Fibroblast of skin of abdomen (primary cell): Measurements from ENCODE around the gene LIG3.
"Not testable (repeated sequence)": the region's sequence is repeated elsewhere in the genome, so short reads cannot be mapped to it uniquely, and the experiment has no call there.

Source experiments
- DNase-seq: peaks from one replicate; pipeline ENCODE4 v3.0.0-alpha.2; 2013

The LIG3 gene

GRCh38 chr17:34999456-34999855, 19.1 kb downstream of the LIG3 start:
- DNase-seq: no peak

DNA sequence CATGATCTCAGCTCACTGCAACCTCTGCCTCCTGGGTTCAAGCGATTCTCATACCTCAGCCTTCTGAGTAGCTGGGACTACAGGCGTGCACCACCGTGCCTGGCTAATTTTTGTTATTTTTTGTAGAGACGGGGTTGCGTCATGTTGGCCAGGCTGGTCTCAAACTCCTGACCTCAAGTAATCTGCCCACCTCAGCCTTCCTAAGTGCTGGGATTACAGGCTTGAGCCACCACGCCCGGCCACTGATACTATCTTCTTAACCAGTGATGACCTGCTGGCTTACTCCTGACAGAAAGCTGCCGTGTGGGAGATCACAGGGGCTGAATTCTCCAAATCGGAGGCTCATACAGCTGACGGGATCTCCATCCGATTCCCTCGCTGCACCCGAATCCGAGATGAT, 20.7 kb downstream of the LIG3 start:
- not testable (repeated sequence) for DNase-seq

GRCh38 chr17:35001549-35001948, 21.2 kb downstream of the LIG3 start:
- no peak for DNase-seq

GRCh38 chr17:35002876-35003551, 22.7 kb downstream of the LIG3 start:
- DNase-seq: no peak

- no peak for DNase-seq
Measured at GRCh38 chr17:35003778-35004177, 23.5 kb downstream of the LIG3 start.

DNA sequence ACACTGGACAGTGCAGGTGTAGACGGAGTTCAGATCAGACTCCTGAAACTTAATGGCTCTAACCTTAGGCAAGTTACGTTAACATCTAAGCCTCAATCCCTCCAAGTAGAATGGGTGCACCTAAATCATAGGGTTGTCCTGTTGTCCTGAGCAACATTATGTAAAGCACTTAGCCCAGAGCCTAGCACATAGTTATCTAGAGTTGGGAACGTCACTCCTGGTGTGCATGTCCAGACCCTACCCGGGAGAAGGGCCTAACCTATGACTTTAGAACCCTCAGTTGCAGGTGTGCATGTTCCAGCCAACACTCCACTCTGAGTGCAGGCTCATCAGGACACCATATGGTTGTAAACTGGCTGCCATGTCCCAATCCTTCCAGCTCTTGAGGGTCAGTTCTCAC, 26.0 kb downstream of the LIG3 start:
- no peak for DNase-seq

DNA sequence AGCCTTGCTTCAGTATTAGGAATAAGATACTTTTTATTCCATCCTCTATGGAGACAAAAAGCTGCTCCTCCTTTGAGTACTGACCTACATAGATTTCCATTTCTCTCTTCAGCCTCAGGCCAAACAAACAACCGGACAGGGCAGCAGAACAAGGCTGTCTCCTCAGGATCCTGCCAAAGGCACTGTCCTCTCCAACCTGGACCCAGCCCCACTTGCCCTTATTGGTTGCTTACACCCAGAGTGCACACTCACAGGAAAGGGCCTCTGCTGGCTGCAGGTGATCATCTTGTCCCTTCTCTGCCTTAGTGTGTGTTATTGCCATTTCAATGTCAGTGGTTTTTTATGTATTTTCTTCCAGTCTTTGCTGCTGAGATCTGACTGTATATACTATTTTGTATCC, 26.6 kb downstream of the LIG3 start:
- DNase-seq: no peak

- DNase-seq: no peak
Measured at GRCh38 chr17:35010093-35010492, 29.8 kb downstream of the LIG3 start.

DNA sequence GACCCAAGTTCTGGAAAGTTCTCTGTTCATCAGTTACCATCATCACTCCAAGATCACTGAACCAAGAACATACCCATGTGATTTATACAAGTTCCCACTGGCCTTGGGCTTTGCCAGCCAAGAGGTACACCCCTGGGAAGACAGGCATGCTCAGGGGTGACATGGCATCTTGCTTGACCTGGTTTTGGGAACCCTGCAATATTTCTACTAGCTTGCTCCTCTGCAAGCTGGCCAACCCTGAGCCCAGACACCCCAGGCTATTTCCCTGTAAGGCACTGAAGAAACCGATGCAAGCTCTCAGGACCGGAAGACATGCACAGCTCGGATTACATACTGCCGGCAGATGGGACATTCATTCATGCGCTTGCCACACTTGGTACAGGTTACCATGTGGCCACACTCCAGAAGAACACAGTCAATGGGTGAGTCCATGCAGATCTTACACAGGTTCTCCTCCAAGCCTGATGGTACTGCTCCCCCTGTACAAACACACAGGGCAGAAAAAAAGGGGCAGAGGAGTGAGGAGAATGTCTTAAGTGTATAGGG, 31.4 kb downstream of the LIG3 start:
- no peak for DNase-seq

- no peak for DNase-seq
Measured at GRCh38 chr17:35016369-35016768, 36.1 kb downstream of the LIG3 start.

DNA sequence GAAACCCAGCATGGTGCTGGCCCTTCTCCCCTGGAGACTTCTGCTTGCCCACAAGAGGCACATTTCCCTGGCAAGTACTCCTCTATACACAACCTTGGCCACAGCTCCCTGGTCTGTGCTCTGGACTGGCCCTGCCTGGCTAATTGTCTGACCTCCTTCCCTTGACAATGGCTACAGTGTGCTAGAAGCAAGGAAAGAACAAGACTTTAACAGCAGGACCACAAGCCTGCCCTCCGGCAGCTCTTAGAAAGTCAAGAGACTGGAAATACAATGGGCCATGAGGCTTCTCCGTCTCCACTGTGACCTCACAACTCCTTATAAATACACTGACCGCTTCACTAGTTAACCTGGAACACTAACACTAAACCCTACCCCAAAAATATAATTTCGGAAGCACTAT, 36.7 kb downstream of the LIG3 start:
- DNase-seq: no peak

- DNase-seq: no peak
Measured at GRCh38 chr17:35018814-35019213, 38.5 kb downstream of the LIG3 start.

DNA sequence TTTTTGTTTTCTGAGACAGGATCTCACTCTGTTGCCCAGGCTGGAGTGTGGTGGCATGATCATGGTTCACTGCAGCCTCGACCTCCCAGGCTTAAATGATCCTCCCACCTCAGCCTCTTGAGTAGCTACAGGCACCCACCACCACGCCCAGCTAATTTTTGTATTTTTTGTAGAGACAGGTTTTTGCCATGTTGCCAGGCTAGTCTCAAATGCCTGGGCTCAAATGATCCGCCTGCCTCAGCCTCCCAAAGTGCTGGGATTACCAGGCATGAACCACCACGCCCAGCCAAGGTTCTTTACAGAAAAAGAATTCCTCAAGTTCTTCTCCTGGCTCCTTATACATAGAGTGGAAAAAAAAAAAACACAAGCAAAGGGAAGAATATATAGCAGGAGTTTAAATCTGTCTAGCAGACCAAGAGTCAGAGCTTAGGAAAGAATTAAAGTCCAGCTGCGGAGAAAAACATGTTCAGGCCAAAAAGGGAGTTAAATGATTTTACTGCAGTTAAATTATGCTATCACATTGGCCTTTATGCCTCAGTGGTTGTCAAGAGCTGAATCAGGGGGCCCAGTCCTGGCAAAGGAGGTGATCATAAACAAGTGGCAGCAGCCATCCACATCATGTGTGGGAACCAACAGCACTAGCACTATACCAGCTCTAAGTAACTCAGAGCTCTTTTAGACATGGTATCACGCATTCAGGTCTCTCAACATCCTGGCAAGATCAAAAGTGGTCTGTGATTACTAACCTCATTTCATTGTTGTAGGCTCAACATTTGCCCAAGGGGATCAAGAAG, 39.3 kb downstream of the LIG3 start:
- DNase-seq: no peak

DNA sequence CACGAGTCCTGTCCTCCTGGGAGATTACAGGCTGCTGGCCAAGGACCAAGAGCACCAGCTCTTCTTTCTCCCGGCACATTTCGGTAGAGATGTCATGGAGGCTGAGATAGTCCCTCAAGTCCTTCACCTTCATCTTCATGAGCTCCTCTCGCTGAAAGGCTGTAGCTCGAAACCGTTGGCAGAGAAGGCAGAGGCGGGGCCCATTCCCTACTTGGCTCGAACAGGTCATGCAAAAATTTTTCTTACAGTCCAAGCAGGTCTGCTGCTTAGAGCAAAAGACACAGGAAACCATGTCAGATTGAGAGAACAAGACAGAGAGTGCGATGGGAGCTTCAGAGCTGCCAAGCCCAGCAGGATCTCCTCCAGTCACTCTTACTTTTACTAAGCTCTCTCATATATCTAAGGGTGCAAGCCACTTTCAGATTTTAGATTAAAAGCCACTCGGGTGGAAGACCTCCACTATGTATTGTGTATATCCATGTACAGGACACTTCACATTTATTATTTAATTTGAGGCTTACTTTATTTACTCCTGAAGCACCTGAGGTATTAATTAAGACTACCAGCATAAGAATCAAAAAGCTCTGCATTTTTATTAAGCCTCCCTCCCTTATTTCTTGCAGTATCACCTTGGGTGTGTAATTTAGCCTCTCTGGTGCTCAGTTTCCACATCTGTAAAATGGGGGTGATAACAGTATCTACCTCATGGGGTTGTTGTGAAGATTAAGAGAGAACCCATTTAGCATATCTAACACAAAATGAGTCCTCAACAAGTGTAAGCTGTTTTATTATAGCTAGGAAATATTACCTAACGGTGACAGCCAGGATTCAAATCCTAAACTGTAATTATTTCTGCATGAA, 41.4 kb downstream of the LIG3 start:
- DNase-seq: no peak

DNA sequence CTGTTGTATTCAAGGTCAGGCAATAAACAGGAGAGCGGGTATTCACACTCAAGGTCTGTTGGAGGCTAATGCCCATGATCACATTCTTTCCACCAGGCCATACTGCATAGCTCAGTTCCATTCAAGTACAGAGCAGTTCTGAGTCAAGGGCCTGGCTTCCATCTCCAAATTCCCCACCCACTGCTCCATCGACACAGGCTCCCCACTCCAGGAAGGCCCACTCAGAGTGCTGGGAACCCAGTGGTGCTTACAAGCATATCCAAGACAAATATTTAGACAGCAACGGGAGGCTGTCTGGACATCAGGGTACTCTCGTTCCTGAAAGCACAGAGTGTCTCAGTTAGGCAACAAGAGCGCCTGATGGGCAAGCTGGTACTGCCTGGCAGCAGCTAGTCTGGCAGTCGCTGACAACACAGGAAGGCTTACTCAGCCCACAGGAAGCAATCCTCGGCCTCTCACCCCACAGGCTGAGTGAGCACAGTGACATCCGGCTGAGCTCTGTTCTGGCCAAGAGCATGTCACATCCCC, 42.3 kb downstream of the LIG3 start:
- DNase-seq: peak; percentile 52

GRCh38 chr17:35023538-35023937, 43.2 kb downstream of the LIG3 start:
- DNase-seq: no peak

DNA sequence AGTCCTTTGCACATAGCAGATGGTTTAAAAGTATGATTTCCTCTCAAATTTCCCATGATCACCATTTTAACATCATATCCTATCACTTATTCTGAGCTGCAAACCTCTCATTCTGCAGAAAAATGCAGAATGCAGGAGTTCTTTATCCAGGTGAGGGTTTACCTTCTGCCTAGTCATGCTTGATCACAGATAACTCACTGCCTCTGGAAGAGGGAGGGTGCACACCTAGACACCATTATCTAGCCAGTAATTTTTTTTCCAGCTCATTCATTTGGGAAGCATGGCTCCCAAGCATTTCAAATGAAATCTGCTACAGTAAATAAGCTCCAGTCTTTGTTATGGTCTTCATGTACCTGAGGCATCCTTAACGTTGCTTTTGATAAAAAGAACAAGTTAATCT, 45.2 kb downstream of the LIG3 start:
- DNase-seq: no peak

DNA sequence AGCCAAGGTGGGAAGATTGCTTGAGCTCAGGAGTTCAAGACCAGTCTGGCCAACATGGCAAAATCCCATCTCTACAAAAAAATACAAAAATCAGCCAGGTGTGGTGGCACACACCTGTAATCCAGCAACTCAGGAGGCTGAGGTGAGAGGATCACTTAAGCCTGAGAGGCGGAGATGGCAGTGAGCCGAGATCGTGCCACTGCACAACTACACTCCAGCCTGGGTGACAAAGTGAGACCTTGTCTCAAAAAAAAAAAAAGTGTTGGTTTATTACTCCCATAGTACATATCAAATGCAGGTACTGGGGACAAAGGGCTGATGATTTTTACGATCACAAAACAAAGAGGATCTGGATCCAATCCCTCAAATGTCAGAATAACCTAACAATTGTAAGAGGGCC, 47.8 kb downstream of the LIG3 start:
- not testable (repeated sequence) for DNase-seq

GRCh38 chr17:35028531-35029262, 48.4 kb downstream of the LIG3 start:
- DNase-seq: no peak

DNA sequence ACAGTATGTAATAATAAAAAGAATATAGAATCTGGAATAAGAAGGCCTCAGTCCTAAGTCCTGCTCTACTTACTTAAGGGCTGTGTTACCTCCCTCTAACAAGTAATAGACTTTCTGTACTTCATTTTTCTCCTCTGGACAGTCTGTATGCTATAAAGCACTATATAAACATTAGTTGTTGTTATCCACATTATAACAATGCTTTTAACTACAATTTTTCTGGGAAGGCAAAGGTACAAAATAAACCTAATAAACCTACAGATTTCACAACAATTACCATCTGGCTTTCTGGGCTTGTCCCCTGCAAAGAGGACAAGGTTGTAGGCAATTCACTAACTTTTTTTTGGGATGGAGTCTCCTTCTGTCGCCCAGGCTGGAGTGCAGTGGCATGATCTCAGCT, 50.5 kb downstream of the LIG3 start:
- DNase-seq: no peak

GRCh38 chr17:35038453-35038852, 58.1 kb downstream of the LIG3 start:
- no peak for DNase-seq

DNA sequence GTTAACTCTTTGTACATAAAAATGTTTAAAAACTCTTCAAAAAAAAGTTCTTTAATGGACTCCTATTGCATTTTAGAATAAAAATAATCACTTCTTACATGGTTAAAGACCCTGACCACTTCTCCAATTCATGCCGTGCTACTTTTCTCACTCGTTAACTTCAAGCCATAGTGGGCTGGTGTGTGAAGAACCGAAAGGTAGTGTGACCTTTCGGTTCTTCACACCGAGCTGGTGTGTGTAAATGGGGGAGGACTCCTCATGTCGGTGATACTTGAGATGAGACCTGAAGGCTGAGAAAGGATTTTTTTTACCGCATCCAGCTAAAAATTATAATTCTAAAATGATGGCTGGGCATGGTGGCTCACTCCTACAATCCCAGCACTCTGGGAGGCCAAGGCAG, 61.1 kb downstream of the LIG3 start:
- no peak for DNase-seq
